Measurements from ENCODE around the gene HPN.

Gene HPN

DNA sequence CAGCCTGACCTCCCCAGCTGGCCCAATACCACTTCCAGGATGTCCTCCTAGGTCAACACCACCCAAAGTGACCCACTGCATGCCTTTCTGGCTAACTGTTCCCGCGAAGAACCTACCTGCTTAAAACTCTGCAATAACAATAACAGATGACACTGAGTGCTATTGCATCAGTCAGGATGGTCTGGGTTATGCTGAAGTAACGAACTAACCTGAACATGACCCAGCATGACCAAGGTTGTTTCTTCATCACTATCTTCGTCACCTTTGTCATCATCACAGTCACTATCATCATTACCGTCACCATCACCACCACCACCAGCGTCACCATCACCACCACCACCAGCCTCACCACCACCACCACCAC is 63.5 kb downstream of the HPN start (continued):
- TF ChIP-seq ZNF148 (tag by site-specific recombination; IDR thresholded peaks at IDR 0.05; ENCODE audit: borderline replicate concordance) (no peak), ZNF513 (tag by site-specific recombination; IDR thresholded peaks at IDR 0.05) (no peak)

- no peaks in the 10 kb centered on the region for H3K4me1 ChIP-seq (ENCODE audit: control insufficient read depth, insufficient read depth, low read length)
- H3K9me3 ChIP-seq (ENCODE audit: control insufficient read depth, insufficient read depth, low read depth, low read length) = no peaks in the 10 kb centered on the region
- POLR2A ChIA-PET = no interaction called here
- H3K27ac ChIP-seq (ENCODE audit: extremely low read depth, low read depth, low read length) = no peak overlapping the region
- no peaks in the 10 kb centered on the region for H3K36me3 ChIP-seq (ENCODE audit: control insufficient read depth in 2 of 2, insufficient read depth in 1 of 2, low read length in 2 of 2)
- CTCF ChIA-PET = interaction anchor here (0.8 to 2.8 kb wide), 7 partner anchors 9 to 269 kb away, joined by 3 to 14 read pairs (median 4); no protein-coding TSS in a partner anchor
- H3K4me3 ChIP-seq (ENCODE audit: low read depth, low read length) = no peak overlapping the region
- TF ChIP-seq, protein P1, sequence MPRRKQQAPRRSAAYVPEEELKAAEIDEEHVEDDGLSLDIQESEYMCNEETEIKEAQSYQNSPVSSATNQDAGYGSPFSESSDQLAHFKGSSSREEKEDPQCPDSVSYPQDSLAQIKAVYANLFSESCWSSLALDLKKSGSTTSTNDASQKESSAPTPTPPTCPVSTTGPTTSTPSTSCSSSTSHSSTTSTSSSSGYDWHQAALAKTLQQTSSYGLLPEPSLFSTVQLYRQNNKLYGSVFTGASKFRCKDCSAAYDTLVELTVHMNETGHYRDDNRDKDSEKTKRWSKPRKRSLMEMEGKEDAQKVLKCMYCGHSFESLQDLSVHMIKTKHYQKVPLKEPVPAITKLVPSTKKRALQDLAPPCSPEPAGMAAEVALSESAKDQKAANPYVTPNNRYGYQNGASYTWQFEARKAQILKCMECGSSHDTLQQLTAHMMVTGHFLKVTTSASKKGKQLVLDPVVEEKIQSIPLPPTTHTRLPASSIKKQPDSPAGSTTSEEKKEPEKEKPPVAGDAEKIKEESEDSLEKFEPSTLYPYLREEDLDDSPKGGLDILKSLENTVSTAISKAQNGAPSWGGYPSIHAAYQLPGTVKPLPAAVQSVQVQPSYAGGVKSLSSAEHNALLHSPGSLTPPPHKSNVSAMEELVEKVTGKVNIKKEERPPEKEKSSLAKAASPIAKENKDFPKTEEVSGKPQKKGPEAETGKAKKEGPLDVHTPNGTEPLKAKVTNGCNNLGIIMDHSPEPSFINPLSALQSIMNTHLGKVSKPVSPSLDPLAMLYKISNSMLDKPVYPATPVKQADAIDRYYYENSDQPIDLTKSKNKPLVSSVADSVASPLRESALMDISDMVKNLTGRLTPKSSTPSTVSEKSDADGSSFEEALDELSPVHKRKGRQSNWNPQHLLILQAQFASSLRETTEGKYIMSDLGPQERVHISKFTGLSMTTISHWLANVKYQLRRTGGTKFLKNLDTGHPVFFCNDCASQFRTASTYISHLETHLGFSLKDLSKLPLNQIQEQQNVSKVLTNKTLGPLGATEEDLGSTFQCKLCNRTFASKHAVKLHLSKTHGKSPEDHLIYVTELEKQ (tag by site-specific recombination; IDR thresholded peaks at IDR 0.05; ENCODE audit: borderline replicate concordance) = no peak
- no peak for TF ChIP-seq ZNF394 (tag by site-specific recombination; IDR thresholded peaks at IDR 0.05; ENCODE audit: borderline replicate concordance)
- no peak for TF ChIP-seq PRDM1 (tag by site-specific recombination; IDR thresholded peaks at IDR 0.05)
- no peak for TF ChIP-seq ZNF37A (tag by site-specific recombination; IDR thresholded peaks at IDR 0.05)
- no peak for TF ChIP-seq ZNF23 (tag by site-specific recombination; IDR thresholded peaks at IDR 0.05; ENCODE audit: borderline replicate concordance)
- TF ChIP-seq ZNF214 (tag by site-specific recombination; IDR thresholded peaks at IDR 0.05; ENCODE audit: borderline replicate concordance) = no peak
- no peak for TF ChIP-seq ZFP3 (tag by site-specific recombination; IDR thresholded peaks at IDR 0.05; ENCODE audit: low read depth)
- TF ChIP-seq ZNF184 (tag by site-specific recombination; IDR thresholded peaks at IDR 0.05) = no peak
- no peak for TF ChIP-seq HOXC10 (CRISPR knock-in tag; IDR thresholded peaks at IDR 0.05)
- TF ChIP-seq ZNF596 (tag by site-specific recombination; IDR thresholded peaks at IDR 0.05) = no peak
- TF ChIP-seq, protein P2, sequence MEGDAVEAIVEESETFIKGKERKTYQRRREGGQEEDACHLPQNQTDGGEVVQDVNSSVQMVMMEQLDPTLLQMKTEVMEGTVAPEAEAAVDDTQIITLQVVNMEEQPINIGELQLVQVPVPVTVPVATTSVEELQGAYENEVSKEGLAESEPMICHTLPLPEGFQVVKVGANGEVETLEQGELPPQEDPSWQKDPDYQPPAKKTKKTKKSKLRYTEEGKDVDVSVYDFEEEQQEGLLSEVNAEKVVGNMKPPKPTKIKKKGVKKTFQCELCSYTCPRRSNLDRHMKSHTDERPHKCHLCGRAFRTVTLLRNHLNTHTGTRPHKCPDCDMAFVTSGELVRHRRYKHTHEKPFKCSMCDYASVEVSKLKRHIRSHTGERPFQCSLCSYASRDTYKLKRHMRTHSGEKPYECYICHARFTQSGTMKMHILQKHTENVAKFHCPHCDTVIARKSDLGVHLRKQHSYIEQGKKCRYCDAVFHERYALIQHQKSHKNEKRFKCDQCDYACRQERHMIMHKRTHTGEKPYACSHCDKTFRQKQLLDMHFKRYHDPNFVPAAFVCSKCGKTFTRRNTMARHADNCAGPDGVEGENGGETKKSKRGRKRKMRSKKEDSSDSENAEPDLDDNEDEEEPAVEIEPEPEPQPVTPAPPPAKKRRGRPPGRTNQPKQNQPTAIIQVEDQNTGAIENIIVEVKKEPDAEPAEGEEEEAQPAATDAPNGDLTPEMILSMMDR (tag by site-specific recombination; IDR thresholded peaks at IDR 0.05) = peak; percentile 7; the same call in 1 of the 2 replicates
- TF ChIP-seq ZFP41 (tag by site-specific recombination; IDR thresholded peaks at IDR 0.05; ENCODE audit: borderline replicate concordance) = no peak
- TF ChIP-seq ZNF311 (tag by site-specific recombination; IDR thresholded peaks at IDR 0.05; ENCODE audit: borderline replicate concordance) = peak; percentile 98
- no peak for TF ChIP-seq ZNF350 (tag by site-specific recombination; IDR thresholded peaks at IDR 0.05)
- TF ChIP-seq, protein P3, sequence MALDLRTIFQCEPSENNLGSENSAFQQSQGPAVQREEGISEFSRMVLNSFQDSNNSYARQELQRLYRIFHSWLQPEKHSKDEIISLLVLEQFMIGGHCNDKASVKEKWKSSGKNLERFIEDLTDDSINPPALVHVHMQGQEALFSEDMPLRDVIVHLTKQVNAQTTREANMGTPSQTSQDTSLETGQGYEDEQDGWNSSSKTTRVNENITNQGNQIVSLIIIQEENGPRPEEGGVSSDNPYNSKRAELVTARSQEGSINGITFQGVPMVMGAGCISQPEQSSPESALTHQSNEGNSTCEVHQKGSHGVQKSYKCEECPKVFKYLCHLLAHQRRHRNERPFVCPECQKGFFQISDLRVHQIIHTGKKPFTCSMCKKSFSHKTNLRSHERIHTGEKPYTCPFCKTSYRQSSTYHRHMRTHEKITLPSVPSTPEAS (tag by site-specific recombination; IDR thresholded peaks at IDR 0.05) = no peak
- no peak for TF ChIP-seq ZNF132 (tag by site-specific recombination; IDR thresholded peaks at IDR 0.05; ENCODE audit: borderline replicate concordance)
- TF ChIP-seq OSR2 (tag by site-specific recombination; IDR thresholded peaks at IDR 0.05) = no peak
- TF ChIP-seq ZIC2 (tag by site-specific recombination; IDR thresholded peaks at IDR 0.05) = no peak
- peak; percentile 11 for TF ChIP-seq ZNF791 (tag by site-specific recombination; IDR thresholded peaks at IDR 0.05)
- TF ChIP-seq, protein P4, sequence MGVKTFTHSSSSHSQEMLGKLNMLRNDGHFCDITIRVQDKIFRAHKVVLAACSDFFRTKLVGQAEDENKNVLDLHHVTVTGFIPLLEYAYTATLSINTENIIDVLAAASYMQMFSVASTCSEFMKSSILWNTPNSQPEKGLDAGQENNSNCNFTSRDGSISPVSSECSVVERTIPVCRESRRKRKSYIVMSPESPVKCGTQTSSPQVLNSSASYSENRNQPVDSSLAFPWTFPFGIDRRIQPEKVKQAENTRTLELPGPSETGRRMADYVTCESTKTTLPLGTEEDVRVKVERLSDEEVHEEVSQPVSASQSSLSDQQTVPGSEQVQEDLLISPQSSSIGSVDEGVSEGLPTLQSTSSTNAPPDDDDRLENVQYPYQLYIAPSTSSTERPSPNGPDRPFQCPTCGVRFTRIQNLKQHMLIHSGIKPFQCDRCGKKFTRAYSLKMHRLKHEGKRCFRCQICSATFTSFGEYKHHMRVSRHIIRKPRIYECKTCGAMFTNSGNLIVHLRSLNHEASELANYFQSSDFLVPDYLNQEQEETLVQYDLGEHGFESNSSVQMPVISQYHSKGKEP (tag by site-specific recombination; IDR thresholded peaks at IDR 0.05) = no peak
- peak; percentile 91 for TF ChIP-seq ZNF473 (tag by site-specific recombination; IDR thresholded peaks at IDR 0.05)
Measured at GRCh38 chr19:35105411-35106290, 64.1 kb downstream of the HPN start.
